Muscle of back (tissue), 13 donors: Measurements from ENCODE around the gene KBTBD3. TPM values are rescaled to one million over a fixed set of nuclear protein-coding genes. Genes with fewer than 3 reads are reported as not detected.

Source experiments
- DNase-seq, 3 donors: peaks; one replicate each; pipeline versions ENCODE4 v3.0.0 to v3.0.0-alpha.2; 2013
- long read RNA-seq, 9 donors: transcript quantifications; one replicate each; lab custom pipeline, GENCODE V29; 2026
- polyA plus RNA-seq, 10 donors: library from polyadenylated mRNA; unstranded; fragments of 120-200 nt; gene quantifications; one replicate each; pipeline ENCODE4 v1.2.1, GENCODE V29; 2013; ENCODE audit not compliant: insufficient read length in 10 of 10

The KBTBD3 gene, protein sequence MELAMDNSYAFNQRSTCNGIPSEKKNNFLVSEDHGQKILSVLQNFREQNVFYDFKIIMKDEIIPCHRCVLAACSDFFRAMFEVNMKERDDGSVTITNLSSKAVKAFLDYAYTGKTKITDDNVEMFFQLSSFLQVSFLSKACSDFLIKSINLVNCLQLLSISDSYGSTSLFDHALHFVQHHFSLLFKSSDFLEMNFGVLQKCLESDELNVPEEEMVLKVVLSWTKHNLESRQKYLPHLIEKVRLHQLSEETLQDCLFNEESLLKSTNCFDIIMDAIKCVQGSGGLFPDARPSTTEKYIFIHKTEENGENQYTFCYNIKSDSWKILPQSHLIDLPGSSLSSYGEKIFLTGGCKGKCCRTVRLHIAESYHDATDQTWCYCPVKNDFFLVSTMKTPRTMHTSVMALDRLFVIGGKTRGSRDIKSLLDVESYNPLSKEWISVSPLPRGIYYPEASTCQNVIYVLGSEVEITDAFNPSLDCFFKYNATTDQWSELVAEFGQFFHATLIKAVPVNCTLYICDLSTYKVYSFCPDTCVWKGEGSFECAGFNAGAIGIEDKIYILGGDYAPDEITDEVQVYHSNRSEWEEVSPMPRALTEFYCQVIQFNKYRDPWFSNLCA
- 1 to 10 TPM; 3.3 to 7.2 (median 4.7) TPM for polyA plus RNA-seq
- long read RNA-seq, donor 1, partial matches to known transcripts = 0 of 3 reads
- long read RNA-seq, donor 1, other reads (novel, unspliced or antisense) = 0 of 3 reads
- long read RNA-seq, donor 2, partial matches to known transcripts = 0 of 2 reads
- long read RNA-seq, donor 2, other reads (novel, unspliced or antisense) = 0 of 2 reads
- long read RNA-seq, donor 3 = 0 reads
- long read RNA-seq, donor 4, partial matches to known transcripts = 0 of 4 reads
- long read RNA-seq, donor 4, other reads (novel, unspliced or antisense) = 0 of 4 reads
- long read RNA-seq, donor 5, partial matches to known transcripts = 0 of 3 reads
- long read RNA-seq, donor 5, other reads (novel, unspliced or antisense) = 0 of 3 reads
- long read RNA-seq, donor 6, partial matches to known transcripts = 0 of 4 reads
- long read RNA-seq, donor 6, other reads (novel, unspliced or antisense) = 0 of 4 reads
- long read RNA-seq, donor 7, partial matches to known transcripts = 0 of 4 reads
- long read RNA-seq, donor 7, other reads (novel, unspliced or antisense) = 0 of 4 reads
- long read RNA-seq, donor 8, partial matches to known transcripts = 0 of 1 reads
- long read RNA-seq, donor 8, other reads (novel, unspliced or antisense) = 0 of 1 reads
- long read RNA-seq, donor 9 = 0 reads

DNA sequence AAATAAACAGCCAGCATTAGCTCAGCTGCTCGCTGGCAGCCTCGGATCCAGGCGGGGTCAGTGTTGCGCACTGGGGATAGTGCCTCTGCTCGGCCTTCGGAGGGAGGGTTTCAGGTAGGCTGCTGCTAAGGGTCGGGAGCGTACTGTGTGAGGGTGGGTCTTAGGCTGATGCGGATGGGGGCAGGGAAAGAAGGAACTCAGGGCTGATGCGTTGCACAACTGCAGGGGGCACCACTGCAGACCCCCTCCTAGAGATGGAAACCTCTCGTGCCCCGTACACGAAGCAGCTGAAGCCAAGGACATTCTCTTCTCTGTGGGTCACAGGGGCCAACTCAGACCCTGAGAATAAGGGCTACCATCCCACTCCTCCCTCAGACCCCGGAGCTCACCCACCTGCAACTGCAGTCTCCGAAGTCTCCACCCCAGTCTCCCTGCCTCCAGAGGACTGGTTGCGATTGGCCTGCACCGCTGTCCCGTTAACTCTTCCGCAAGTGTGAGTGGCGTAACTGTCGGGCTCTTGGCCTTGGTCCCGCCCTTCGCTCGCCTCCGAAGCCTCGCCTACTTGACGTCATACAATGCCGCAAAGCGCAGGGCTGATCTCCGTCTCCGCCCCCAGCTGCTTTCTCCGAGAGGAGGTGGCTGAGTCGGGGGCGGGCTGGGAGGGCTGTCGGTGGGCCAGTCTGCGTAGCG is at the start of gene KBTBD3:
Gene KBTBD3, minus strand, starts transcription at position 429 of the 690 bp plus-strand sequence. CDS start 18,250 bp downstream, outside the sequence.
- DNase-seq = peak; percentile 100

DNA sequence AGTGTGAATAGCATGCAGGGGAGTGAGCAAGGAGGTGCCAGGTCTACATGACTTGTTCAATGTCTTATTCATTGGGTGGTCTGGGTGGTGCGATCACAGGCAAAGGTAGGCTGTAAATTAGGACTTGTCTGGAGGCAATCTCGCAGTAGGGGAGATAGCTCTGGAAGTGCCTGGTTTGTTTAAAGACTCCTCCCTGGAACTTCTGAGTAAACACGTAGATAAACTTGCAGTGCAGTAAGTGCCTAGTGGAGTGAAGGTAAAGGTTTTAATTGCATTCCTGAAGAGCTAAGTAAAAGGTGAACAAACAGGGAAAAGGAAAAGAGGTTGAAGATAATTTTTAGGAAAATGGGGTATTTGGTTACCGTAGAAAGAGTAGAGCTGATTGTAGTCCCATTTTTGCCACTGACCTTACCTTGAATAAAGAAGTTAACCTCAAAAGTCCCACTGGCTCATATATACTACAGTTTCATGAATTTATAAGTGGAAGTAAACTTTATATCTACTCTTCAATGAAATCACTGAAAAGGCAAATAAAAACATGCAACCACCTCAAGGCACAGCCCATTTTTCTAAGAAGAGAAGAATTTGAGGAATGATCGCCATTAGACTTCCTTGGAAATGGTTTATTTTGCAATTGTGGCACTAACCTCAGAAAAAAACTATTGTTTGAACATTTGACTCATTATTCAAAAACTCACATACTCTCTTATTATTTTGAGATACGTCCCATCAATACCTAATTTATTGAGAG is 44.6 kb upstream of the KBTBD3 start:
- no peak for DNase-seq

DNA sequence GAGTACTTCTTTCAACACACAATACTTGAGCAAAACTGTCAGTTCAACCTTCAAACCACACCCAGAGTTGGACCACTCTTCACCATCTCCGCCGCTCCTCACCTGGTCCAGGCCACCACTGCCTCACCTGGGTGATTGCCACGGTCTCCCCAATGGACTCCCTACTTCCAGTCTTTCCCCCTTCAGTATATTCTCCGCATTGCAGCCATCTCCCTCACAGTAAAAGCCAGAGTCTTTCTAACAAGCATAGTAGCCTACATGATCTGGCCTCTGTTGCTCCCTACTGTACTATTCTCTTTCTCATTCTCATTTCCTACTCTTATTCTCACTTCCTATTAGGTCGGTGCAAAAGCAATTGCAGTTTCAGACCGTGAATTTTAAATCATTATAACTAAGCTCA is 28.8 kb upstream of the KBTBD3 start:
- no peak for DNase-seq

DNA sequence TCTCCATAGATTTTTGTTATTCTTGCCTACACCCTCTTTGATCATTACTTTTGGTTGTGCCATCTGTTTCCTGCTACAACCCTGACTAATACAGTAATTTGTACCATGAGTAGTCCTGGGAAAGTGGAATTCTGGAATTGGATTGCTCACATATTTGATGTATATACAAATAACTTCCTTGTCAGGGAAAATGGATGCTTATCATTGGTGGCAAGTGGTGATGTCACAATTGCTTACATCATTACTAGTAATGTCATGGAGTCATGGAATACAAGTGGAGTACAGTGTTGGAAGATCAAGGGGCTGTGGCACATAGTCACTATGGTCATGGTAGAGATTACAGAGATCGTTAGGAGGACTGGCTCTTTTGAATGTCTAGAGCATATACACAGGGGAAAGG is 24.7 kb upstream of the KBTBD3 start:
- peak in 1 of 3 donors; percentile 24 for DNase-seq

DNA sequence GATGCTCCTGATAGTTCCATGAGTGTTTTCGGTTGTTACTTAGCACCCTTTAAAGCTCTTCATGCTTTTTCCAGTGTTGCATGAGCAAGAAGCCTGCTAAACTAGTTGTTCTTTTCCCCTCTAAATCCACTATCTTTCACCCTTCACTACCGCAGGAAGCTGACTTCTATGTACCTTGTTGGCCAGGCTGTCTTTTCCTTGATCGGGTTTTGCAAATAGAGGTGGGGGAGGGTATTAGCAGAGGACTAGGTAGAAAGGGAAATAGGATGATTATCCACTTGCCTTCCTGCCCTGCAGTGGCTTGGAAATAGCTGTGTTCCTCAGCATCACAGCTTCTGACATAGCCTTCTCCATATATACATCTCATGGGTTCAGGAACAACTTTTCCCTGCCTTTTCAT is 24.2 kb upstream of the KBTBD3 start:
- no peak for DNase-seq

DNA sequence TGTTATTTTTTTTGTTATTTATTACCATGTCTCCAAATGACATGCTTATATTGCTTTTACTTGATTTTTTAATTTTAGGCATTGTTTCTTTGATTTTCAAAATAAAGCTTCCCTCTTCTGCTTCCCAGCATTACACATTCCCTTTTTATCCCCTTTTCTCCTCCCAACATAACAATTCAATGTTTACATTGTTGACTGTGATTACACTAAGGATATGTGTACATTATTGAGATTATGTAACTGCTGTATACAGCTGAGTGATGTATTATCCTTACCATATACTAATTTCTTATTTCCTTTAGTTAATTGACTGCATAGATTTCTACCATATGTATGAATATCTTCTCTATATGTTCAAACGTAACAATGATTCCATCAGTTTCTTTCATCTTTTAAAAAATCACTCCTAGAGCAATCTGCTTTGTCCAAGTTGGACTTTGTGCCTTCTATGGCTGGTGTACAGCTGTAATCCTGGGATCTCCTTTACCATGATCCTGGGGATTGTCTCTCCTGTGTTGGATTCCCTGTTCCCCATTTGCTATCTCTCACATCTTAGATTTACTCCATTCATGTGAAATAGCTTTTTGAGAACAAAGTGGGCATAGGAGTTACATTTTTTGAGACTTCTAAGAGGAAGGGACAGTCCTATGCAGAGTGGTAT is 21.9 kb upstream of the KBTBD3 start:
- DNase-seq = no peak

DNA sequence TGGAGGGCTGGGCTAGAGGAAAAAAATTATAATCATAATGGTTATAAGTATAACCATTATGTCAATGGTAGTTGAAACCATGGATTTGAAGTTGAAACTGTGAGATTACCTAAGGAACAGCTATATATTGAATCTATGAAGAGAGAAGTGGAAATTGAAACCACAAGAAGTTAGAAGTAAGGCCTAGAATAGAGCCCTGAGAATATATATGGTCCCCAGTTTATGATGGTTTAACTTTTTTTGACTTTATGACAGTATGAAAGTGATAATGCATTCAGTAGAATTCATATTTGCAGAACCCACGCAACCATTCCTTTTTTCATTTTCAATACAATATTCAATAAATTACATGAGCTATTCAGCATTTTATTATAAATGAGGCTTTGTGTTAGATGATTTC is 15.3 kb upstream of the KBTBD3 start:
- DNase-seq = no peak

DNA sequence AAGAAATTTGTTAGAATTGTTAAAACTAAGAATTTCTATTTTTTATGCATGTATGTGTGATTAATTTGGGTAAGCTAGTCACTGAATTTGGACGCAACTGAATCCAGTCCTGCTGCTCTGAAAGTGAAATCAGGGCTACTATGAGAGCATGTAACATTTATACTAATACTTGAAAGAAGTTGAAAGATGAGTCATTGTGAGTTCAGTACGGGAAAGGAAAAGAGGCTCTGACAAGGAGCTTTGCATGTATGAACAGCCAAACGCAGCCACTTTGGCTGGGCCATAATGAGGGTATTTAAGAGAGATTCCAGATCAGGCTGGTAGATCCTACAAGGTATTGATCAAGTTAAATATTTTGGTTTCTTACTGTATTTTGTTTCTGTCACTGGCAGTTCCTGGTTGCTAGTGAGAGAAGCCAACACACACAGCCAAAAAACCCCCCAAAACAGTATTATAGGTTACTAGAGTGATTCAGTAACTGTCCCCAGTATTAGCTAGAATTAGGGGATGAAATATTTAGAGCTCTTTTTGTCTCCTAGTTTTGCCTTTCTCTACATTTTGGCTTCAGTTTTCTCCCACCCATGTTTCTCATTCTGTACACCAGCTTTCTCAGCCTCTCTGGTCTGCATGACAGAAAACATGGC is 14.5 kb upstream of the KBTBD3 start:
- DNase-seq = no peak

DNA sequence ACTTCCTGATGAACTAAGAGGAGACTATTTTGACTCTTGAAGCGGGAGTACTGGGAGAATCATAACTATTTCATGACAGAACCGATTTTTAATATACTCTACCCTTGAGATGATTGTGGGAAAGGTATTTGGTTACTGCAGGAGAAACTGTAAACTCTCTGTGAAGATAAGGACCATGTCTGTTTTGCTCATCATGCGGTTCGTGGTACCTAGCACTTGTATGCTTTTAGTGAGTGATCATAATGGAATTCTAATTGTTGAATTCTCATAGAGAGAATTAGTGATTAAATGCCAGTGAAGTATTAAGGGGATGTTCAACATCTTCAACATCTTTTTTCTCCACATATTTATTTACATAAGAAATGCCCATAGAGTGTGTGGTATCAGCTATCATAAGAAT is 11.7 kb upstream of the KBTBD3 start:
- no peak for DNase-seq

DNA sequence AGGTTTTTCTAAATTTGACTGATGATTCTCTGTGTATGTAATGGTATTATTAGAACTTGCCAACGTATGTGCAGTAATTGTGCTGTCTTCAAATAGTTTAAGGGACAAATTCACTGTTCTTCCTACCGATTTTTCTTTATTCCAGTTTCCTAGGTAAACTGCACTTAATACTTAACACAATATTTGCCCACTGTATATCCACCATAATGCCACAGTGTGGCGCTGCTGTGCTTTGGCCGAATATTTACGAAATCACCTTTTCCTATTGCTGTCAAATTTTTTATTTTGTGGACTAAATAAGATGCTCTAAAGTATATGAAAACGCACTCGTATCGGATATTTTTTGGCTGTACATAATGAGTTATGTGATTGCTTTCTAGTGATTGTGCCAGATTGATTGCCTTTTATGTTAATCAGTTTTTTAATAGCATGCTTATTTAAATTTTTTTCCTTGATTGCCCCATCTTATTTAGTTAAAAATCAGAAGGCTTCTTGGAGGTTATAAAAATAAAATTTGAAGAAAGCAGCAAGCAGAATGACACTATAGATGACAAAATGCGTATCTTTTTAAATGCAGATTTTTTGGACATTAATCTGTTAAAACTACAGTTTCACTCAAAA is 10.8 kb upstream of the KBTBD3 start:
- peak; percentile 35 to 66 (median 42) for DNase-seq

DNA sequence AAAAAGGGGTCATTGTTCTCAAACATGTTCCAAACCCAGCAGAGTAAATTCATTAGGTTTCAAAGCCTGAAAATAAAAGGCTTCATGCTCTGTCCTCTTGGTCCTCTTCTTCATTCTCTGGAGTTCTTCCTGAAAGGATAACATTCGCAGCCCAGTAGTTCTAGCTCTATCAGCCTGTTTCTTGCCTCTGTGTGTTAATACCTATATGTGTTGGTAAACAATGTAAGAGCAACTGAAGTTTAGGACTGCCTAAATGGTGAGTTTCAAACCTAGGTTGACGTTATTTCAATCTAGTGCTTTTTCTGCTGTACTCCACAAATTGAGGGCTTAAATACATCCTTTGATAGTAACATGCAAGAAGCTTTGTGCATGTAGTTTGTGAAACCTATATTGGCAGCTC is 9.7 kb upstream of the KBTBD3 start:
- no peak for DNase-seq

DNA sequence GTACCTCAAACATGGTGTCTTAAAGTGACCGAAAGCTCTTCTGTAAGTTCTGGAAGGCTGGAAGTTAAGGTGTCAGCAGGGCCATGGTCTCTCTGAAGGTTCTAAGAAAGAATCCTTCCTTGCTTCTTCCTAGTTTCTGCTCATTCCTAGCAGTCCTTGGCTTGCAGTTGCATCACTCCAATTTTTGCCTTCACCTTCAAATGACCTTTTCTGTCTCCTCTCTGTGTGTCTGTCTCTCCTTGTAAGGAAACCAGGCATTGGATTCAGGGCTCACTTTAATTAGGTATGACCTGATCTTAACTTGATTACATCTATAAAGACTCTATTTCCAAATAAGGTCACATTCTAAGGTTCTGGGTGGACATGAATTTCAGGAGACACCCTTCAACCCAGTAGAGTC is 9.0 kb upstream of the KBTBD3 start:
- DNase-seq = no peak

DNA sequence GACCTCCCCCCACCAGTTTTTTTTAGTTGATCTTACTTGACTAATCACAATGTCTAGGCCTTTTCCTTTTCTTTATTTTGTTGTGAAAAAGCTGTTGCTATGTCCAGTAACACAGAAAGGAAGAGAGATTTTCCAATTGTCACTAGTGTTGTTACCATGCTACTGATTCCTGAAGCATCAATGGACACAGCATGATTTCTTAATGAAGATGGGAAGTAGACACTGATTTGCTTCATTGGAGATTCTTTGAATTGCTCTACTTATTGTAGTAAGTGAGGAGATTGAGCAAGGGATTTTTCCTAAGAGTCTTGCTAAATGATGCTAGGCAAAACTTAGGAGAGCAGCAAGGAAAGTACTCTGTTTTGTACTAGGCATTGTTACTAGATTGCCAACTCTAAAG is 4.9 kb upstream of the KBTBD3 start:
- no peak for DNase-seq

DNA sequence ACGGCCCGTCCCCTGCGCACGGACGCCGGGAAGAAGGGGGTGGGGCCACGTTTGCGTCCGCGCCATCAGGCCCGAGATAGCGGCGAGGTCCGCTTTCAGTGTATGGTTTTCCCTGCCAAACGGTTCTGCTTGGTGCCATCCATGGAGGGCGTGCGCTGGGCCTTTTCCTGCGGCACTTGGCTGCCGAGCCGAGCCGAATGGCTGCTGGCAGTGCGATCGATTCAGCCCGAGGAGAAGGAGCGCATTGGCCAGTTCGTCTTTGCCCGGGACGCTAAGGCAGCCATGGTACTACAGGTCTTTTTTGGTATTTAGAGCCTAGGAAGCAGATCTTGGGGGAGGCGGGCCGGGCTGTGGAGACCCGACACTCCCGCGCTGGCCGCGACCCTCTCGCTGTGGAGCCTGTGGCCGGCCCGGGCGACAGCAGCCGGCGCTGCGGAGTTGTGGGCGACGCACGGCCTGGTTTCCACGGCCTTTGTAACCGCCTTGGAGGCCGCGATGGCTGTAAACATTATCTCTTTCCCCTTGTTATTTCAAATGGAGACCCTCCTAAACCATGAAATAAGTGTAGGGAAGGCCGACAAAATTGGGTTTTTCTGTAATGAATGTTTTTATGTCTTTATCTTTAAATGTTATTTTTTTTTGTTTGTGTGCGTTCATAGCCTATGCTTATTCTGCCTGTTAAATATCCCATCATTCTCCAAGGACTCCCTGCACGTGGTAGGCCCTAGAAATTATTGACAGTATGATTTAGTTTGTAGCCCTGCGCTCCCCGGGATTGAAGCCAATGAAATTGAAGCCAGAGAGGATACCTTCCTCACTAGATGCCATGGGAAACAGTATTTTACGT is 685 bp upstream of the KBTBD3 start, which contains the start of gene AASDHPPT:
Gene AASDHPPT, plus strand, starts transcription at position 54 of the 847 bp plus-strand sequence. Its CDS starts 49 bp downstream, at position 103.
- peak in 2 of 3 donors; percentile 46 to 65 for DNase-seq

DNA sequence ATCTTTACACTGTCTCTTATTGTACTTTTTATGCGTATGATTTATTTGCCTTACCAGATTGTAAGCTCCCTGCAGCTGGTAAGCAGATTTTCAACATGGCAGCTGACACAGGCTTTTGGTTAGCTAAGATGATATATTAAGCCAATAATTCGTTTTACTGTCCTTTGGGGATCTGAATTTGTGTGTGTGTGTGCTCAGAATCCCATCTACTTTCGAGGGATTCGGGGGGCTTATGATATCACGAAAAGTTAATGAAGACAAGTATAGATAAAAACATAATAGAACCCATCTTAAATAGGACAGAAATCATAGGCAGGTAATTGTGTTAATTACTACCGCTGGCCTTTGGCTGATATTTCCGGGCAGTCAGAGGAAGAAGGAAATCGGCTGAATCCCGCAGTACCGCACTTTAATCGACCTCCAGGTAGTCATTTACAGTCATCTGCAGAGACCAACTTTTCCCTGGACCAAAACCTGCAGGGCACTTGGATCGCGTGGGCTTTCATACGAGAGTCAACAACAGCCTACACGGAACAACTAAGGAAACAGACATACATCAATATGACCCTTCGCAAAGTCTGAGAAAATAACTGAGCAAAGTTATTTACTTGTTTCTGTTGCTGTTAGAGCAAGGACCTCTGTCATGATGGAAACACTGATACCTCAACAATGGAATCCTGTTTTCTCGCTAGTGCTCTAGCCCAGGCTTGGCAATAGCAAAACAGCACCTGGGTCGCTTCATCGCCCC is 802 bp downstream of the KBTBD3 start:
- DNase-seq = peak in 2 of 3 donors; percentile 3 to 54

DNA sequence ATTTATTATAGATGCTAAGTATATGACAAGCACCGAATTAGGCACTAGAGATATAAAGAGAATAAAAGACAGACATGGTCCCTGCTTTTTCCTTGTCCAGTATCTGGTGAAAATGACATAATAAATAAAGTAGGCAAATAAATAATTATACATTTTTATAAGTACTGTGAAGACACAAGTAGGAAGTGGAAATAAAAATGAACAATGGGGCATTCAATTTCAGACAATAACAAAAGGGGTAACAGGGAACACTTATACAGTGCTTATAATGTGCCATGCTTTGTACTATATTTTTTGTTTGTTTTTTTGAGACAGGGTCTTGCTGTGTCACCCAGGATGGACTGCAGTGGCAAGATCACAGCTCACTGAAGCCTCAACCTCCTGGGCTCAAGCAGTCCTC is 4.3 kb downstream of the KBTBD3 start:
- no peak for DNase-seq

DNA sequence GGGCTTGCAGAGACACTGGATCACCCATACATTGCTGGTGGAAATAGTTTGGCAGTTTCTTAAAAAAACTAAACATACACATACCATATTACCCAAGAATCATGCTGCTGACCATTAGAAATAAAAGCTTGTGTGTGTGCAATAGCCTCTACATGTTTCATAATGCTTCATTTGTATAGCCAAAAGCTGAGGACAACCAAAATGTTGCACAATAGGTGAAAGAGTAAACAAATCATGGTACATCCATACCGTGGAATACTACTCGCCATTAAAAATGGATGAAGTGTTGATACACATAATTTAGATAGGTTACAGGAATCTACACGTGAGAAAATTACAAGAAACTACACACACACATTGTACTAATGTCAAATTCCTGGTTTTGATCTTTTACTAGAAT is 6.5 kb downstream of the KBTBD3 start:
- no peak for DNase-seq
